ENCODE measurements around the gene WNT6.

The WNT6 gene

DNA sequence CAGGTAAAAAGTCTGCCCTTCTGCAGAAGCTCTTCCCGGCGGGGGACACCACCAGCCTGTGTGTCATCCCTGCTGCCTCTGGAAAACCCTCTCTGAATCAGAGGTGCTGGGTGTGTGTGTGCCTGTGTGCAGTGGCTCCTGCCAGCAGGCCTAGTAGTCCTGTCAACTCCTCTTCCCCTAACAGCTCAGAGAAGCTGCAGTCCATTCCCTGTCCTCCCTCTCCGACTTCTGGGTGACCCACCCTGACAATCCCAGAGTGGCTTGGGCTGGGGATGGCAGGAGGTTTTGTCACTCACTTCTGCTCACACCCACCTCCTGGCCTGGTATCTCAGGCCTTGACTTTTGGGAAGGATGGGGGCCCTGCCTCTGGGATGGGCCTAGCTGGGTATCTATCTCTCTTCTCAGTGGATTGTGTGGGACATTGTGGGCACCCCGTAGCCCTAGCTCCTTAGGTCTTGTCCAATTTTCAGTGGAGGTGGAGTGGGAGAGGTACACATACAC, 23.3 kb downstream of the WNT6 start:
- Histone ChIP-seq H3K9me3 (ENCODE audit: control insufficient read depth in 2 of 2, low read length in 2 of 2) (no peaks in the 10 kb centered on the region), H3K27me3 (ENCODE audit: control insufficient read depth in 2 of 2, insufficient read depth in 2 of 2, low read length in 2 of 2) (peaks cover 41 to 57% of the 10 kb centered on the region in 2 donors), H3K9ac (ENCODE audit: low read depth in 1 of 2, low read length in 2 of 2) (no peak overlapping the region), H3K36me3 (ENCODE audit: control insufficient read depth in 2 of 2, insufficient read depth in 2 of 2, low read length in 2 of 2) (no peaks in the 10 kb centered on the region), H3K4me3 (ENCODE audit: low read length in 2 of 2) (peak overlapping the region in 1 of 2 donors; percentile 44), H3K27ac (ENCODE audit: low read depth in 2 of 2, low read length in 2 of 2) (no peak overlapping the region), H3K4me1 (ENCODE audit: control insufficient read depth in 2 of 2, insufficient read depth in 2 of 2, low read length in 2 of 2) (peaks cover 11 to 13% of the 10 kb centered on the region in 2 donors)

DNA sequence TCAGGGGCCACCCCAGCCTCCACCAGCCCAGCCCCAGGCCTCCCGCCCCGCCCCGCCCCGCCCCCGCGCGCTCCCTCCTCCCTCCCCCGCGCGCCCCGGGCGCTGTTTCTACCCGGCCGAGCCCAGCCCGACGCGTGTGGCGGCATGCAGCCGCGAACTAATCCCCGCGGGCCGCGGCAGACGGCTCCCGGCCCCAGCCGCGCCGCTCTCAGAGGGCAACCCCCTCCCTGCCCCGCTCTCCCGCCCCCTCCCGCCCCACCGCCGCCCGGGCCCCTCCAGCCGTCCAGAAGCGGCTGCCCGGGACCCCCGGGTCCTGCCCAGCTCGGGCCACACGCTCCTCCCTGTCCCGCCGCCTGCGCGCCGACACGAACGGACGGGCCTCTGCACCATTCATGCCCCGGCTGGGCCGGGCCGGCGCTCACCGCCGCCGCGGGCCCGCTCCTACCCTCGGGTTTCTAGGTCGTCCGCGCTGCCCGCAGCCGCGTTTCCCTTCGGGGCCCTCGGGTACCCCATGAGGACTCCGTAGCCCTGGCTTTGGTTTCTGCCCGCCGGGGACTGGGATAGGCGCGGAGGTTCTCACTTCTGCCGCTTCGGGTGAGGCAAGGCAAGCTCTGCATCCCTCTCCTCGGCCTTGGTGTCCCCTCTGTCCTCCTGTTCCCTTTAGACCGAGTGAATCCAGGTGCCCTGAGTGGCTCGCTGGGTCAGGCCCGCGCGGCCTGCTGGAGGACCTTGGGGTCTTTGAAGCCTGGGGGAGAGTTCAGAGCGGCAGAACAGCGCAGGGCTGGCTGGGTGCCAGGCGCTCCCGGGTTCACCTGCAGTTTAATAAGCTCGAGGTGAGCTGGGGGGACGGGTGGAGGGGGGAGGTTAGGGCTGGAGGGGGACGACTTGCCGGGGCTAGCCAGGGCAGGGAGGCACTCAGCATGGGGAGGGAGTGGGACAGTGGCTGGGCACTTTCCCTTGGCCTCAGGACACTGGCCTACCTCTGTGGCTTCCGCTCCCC, 24.2 kb downstream of the WNT6 start:
- no peaks in the 10 kb centered on the region for H3K9me3 ChIP-seq (ENCODE audit: control insufficient read depth in 2 of 2, low read length in 2 of 2)
- no peaks in the 10 kb centered on the region for H3K36me3 ChIP-seq (ENCODE audit: control insufficient read depth in 2 of 2, insufficient read depth in 2 of 2, low read length in 2 of 2)
- H3K27me3 ChIP-seq (ENCODE audit: control insufficient read depth in 2 of 2, insufficient read depth in 2 of 2, low read length in 2 of 2), result peaks cover 34 to 56% of the 10 kb centered on the region in 2 donors
- H3K9ac ChIP-seq (ENCODE audit: low read depth in 1 of 2, low read length in 2 of 2), result peak overlapping the region in 1 of 2 donors; percentile 14
- H3K27ac ChIP-seq (ENCODE audit: low read depth in 2 of 2, low read length in 2 of 2), result peak overlapping the region in 1 of 2 donors; percentile 16
- H3K4me1 ChIP-seq (ENCODE audit: control insufficient read depth in 2 of 2, insufficient read depth in 2 of 2, low read length in 2 of 2), result peaks cover 9 to 11% of the 10 kb centered on the region in 2 donors
- peak overlapping the region; percentile 37 for H3K4me3 ChIP-seq (ENCODE audit: low read length in 2 of 2)

- Histone ChIP-seq H3K4me1 (ENCODE audit: control insufficient read depth in 2 of 2, insufficient read depth in 2 of 2, low read length in 2 of 2) (peaks cover 9 to 10% of the 10 kb centered on the region in 2 donors), H3K27me3 (ENCODE audit: control insufficient read depth in 2 of 2, insufficient read depth in 2 of 2, low read length in 2 of 2) (peaks cover 31 to 52% of the 10 kb centered on the region in 2 donors), H3K27ac (ENCODE audit: low read depth in 2 of 2, low read length in 2 of 2) (peak overlapping the region in 1 of 2 donors; percentile 16), H3K4me3 (ENCODE audit: low read length in 2 of 2) (no peak overlapping the region), H3K36me3 (ENCODE audit: control insufficient read depth in 2 of 2, insufficient read depth in 2 of 2, low read length in 2 of 2) (no peaks in the 10 kb centered on the region), H3K9ac (ENCODE audit: low read depth in 1 of 2, low read length in 2 of 2) (no peak overlapping the region), H3K9me3 (ENCODE audit: control insufficient read depth in 2 of 2, low read length in 2 of 2) (no peaks in the 10 kb centered on the region)
Observed at GRCh38 chr2:218884519-218884918, 24.9 kb downstream of the WNT6 start.

- peaks cover 4 to 6% of the 10 kb centered on the region in 2 donors for H3K4me1 ChIP-seq (ENCODE audit: control insufficient read depth in 2 of 2, insufficient read depth in 2 of 2, low read length in 2 of 2)
- H3K36me3 ChIP-seq (ENCODE audit: control insufficient read depth in 2 of 2, insufficient read depth in 2 of 2, low read length in 2 of 2), result no peaks in the 10 kb centered on the region
- H3K27me3 ChIP-seq (ENCODE audit: control insufficient read depth in 2 of 2, insufficient read depth in 2 of 2, low read length in 2 of 2), result peaks cover 22 to 37% of the 10 kb centered on the region in 2 donors
- H3K9ac ChIP-seq (ENCODE audit: low read depth in 1 of 2, low read length in 2 of 2), result no peak overlapping the region
- no peak overlapping the region for H3K4me3 ChIP-seq (ENCODE audit: low read length in 2 of 2)
- H3K27ac ChIP-seq (ENCODE audit: low read depth in 2 of 2, low read length in 2 of 2), result peak overlapping the region in 1 of 2 donors; percentile 50
- no peaks in the 10 kb centered on the region for H3K9me3 ChIP-seq (ENCODE audit: control insufficient read depth in 2 of 2, low read length in 2 of 2)
Observed at GRCh38 chr2:218885981-218886947, 26.7 kb downstream of the WNT6 start.

- H3K4me1 ChIP-seq (ENCODE audit: control insufficient read depth in 2 of 2, insufficient read depth in 2 of 2, low read length in 2 of 2), result peaks cover 4 to 6% of the 10 kb centered on the region in 2 donors
- H3K4me3 ChIP-seq (ENCODE audit: low read length in 2 of 2), result no peak overlapping the region
- H3K9ac ChIP-seq (ENCODE audit: low read depth in 1 of 2, low read length in 2 of 2), result no peak overlapping the region
- H3K27ac ChIP-seq (ENCODE audit: low read depth in 2 of 2, low read length in 2 of 2), result peak overlapping the region in 1 of 2 donors; percentile 50
- no peaks in the 10 kb centered on the region for H3K9me3 ChIP-seq (ENCODE audit: control insufficient read depth in 2 of 2, low read length in 2 of 2)
- no peaks in the 10 kb centered on the region for H3K36me3 ChIP-seq (ENCODE audit: control insufficient read depth in 2 of 2, insufficient read depth in 2 of 2, low read length in 2 of 2)
- peaks cover 17 to 30% of the 10 kb centered on the region in 2 donors for H3K27me3 ChIP-seq (ENCODE audit: control insufficient read depth in 2 of 2, insufficient read depth in 2 of 2, low read length in 2 of 2)
Observed at GRCh38 chr2:218887079-218887478, 27.5 kb downstream of the WNT6 start.

DNA sequence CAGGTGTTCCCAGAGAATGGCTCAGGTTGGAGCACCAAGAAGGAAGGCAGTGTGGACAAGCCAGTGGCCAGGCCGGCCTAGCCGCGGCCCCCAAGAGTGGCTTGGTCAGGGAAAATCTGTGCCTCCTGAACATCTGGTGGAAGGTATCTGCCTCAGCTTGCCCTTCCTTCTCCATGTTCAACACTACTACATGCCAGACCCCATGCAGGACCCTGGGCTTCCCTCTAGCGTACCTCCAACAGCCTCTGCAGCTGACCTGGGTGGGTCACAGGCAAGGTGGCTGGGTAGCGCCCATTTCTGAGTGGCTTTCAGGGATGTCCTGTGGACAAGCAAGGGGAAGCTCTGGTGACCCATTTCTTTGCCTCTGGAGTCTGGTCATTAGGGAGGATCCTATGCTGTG, 28.7 kb downstream of the WNT6 start:
- Histone ChIP-seq H3K27me3 (ENCODE audit: control insufficient read depth in 2 of 2, insufficient read depth in 2 of 2, low read length in 2 of 2) (peaks cover 10 to 22% of the 10 kb centered on the region in 2 donors), H3K4me1 (ENCODE audit: control insufficient read depth in 2 of 2, insufficient read depth in 2 of 2, low read length in 2 of 2) (peaks cover 9% of the 10 kb centered on the region in 2 donors), H3K4me3 (ENCODE audit: low read length in 2 of 2) (no peak overlapping the region), H3K9me3 (ENCODE audit: control insufficient read depth in 2 of 2, low read length in 2 of 2) (no peaks in the 10 kb centered on the region), H3K27ac (ENCODE audit: low read depth in 2 of 2, low read length in 2 of 2) (no peak overlapping the region), H3K9ac (ENCODE audit: low read depth in 1 of 2, low read length in 2 of 2) (no peak overlapping the region), H3K36me3 (ENCODE audit: control insufficient read depth in 2 of 2, insufficient read depth in 2 of 2, low read length in 2 of 2) (no peaks in the 10 kb centered on the region)

- Histone ChIP-seq H3K9ac (ENCODE audit: low read depth in 1 of 2, low read length in 2 of 2) (no peak overlapping the region), H3K27me3 (ENCODE audit: control insufficient read depth in 2 of 2, insufficient read depth in 2 of 2, low read length in 2 of 2) (peaks cover 15 to 24% of the 10 kb centered on the region in 2 donors), H3K4me3 (ENCODE audit: low read length in 2 of 2) (no peak overlapping the region), H3K9me3 (ENCODE audit: control insufficient read depth in 2 of 2, low read length in 2 of 2) (no peaks in the 10 kb centered on the region), H3K27ac (ENCODE audit: low read depth in 2 of 2, low read length in 2 of 2) (no peak overlapping the region), H3K4me1 (ENCODE audit: control insufficient read depth in 2 of 2, insufficient read depth in 2 of 2, low read length in 2 of 2) (peaks cover 9 to 11% of the 10 kb centered on the region in 2 donors), H3K36me3 (ENCODE audit: control insufficient read depth in 2 of 2, insufficient read depth in 2 of 2, low read length in 2 of 2) (no peaks in the 10 kb centered on the region)
Observed at GRCh38 chr2:218889937-218890336, 30.3 kb downstream of the WNT6 start.

DNA sequence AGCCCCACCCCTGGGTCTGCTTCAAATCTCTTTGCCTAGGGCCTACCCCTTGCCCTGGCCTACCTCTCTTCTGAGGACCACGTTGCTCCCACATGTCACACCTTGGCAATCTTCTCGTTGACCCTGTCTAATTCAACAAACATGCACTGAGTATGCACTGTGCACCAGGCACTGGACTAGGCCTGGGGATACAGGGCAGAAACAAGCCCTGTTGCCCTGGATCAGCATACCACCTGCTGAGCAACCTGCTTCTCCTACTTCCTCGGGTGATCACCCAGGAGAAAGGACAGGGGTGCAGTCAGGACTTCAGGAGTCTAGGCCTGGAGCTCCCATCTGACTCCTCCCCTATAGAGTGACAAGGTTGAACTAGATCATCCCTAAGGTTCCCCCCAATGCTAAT, 30.8 kb downstream of the WNT6 start:
- peaks cover 15 to 25% of the 10 kb centered on the region in 2 donors for H3K27me3 ChIP-seq (ENCODE audit: control insufficient read depth in 2 of 2, insufficient read depth in 2 of 2, low read length in 2 of 2)
- no peak overlapping the region for H3K4me3 ChIP-seq (ENCODE audit: low read length in 2 of 2)
- no peak overlapping the region for H3K27ac ChIP-seq (ENCODE audit: low read depth in 2 of 2, low read length in 2 of 2)
- H3K9me3 ChIP-seq (ENCODE audit: control insufficient read depth in 2 of 2, low read length in 2 of 2), result no peaks in the 10 kb centered on the region
- H3K9ac ChIP-seq (ENCODE audit: low read depth in 1 of 2, low read length in 2 of 2), result no peak overlapping the region
- H3K36me3 ChIP-seq (ENCODE audit: control insufficient read depth in 2 of 2, insufficient read depth in 2 of 2, low read length in 2 of 2), result no peaks in the 10 kb centered on the region
- H3K4me1 ChIP-seq (ENCODE audit: control insufficient read depth in 2 of 2, insufficient read depth in 2 of 2, low read length in 2 of 2), result peaks cover 9 to 11% of the 10 kb centered on the region in 2 donors

DNA sequence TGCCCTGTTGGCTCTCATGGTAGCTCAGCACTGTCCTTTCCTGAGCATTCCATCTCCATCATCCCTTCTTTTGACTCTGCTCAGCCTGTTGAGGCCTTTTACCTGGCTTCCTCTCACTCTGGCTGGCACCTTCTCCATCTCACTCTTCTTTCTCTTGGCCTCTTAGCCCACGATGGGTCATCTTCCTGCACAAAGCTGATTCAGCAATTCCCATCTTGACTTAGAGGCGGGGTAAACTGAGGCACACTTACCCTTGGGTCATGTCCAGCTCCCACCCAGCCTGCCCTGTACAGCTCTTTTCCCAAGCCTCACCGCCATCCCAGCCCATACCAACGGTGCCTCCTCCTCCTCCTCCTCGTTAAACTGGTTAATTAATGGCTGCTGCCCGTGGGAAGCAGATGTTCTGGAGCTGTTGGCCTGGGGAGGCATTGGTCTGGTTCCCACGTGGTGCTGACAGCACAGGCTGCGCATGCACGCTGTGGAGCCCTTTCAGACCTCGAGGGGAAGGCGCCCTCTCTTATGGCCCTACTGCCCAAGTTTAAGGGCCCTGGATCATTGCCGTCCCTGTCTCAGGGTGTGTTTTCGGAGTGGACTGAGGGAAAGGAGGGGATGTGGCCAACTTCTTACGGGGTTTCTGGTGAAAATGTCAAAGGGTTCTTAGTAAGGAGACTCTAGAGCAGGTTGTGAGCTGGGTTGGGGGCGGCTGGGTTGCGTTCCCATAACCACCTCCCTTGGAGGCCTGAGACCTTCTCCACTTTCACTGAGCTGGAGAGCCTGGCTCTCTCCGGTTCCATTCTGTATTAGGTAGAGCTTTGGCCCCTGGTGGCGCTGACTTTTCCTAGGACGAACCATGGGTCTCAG, 31.9 kb downstream of the WNT6 start:
- Histone ChIP-seq H3K27ac (ENCODE audit: low read depth in 2 of 2, low read length in 2 of 2) (peak overlapping the region in 1 of 2 donors; percentile 52), H3K27me3 (ENCODE audit: control insufficient read depth in 2 of 2, insufficient read depth in 2 of 2, low read length in 2 of 2) (peaks cover 23 to 34% of the 10 kb centered on the region in 2 donors), H3K36me3 (ENCODE audit: control insufficient read depth in 2 of 2, insufficient read depth in 2 of 2, low read length in 2 of 2) (no peaks in the 10 kb centered on the region), H3K9ac (ENCODE audit: low read depth in 1 of 2, low read length in 2 of 2) (no peak overlapping the region), H3K4me1 (ENCODE audit: control insufficient read depth in 2 of 2, insufficient read depth in 2 of 2, low read length in 2 of 2) (peaks cover 11 to 16% of the 10 kb centered on the region in 2 donors), H3K4me3 (ENCODE audit: low read length in 2 of 2) (no peak overlapping the region), H3K9me3 (ENCODE audit: control insufficient read depth in 2 of 2, low read length in 2 of 2) (no peaks in the 10 kb centered on the region)
